Hepatocyte (in vitro differentiated cells): Measurements from ENCODE around the gene CCDC127. TPM values are rescaled to one million over a fixed set of nuclear protein-coding genes. Genes with fewer than 3 reads are reported as not detected.
"Not testable (repeated sequence)": the region's sequence is repeated elsewhere in the genome, so short reads cannot be mapped to it uniquely, and the experiment has no call there.

Experiments used
- DNase-seq: peaks from one replicate; pipeline ENCODE4 v3.0.0-alpha.2; 2016; ENCODE audit warnings: low spot score
- H2AFZ ChIP-seq: fragments of 200-600 bp; sonication (generic); 2 replicates; pipeline ENCODE4 v1.6.0; 2016; ENCODE audit warnings: antibody characterized with exemption, mild to moderate bottlenecking
- H3K27ac ChIP-seq: fragments of 200-600 bp; sonication (generic); 2 replicates; pipeline ENCODE4 v1.5.1; 2016; ENCODE audit warnings: mild to moderate bottlenecking
- H3K27me3 ChIP-seq: fragments of 200-600 bp; sonication (generic); 2 replicates; pipeline ENCODE4 v1.6.1; 2016
- H3K36me3 ChIP-seq: fragments of 200-600 bp; sonication (generic); replicated peaks from 2 replicates; pipeline ENCODE4 v1.5.1; 2016; ENCODE audit warnings: low read depth; ENCODE audit not compliant: insufficient read depth
- H3K4me1 ChIP-seq: fragments of 200-600 bp; sonication (generic); 2 replicates; pipeline ENCODE4 v1.5.1; 2016; ENCODE audit warnings: mild to moderate bottlenecking, moderate library complexity; ENCODE audit not compliant: insufficient read depth
- H3K4me2 ChIP-seq: fragments of 200-600 bp; sonication (generic); 2 replicates; pipeline ENCODE4 v1.6.0; 2016
- H3K4me3 ChIP-seq: fragments of 200-600 bp; sonication (generic); 2 replicates; pipeline ENCODE4 v1.5.1; 2016; ENCODE audit warnings: mild to moderate bottlenecking
- H3K79me2 ChIP-seq: fragments of 200-600 bp; sonication (generic); 2 replicates; pipeline ENCODE4 v1.6.0; 2017; ENCODE audit warnings: mild to moderate bottlenecking
- H3K9me2 ChIP-seq: fragments of 200-600 bp; sonication (generic); replicated peaks from 2 replicates; pipeline ENCODE4 v1.6.0; 2017; ENCODE audit warnings: mild to moderate bottlenecking; ENCODE audit not compliant: insufficient read depth
- H3K9me3 ChIP-seq: fragments of 200-600 bp; sonication (generic); 2 replicates; pipeline ENCODE4 v1.5.1; 2016; ENCODE audit warnings: low read depth, mild to moderate bottlenecking
- H4K20me1 ChIP-seq: fragments of 200-600 bp; sonication (generic); 2 replicates; pipeline ENCODE4 v1.6.0; 2016; ENCODE audit warnings: mild to moderate bottlenecking; ENCODE audit not compliant: insufficient read depth, poor library complexity, severe bottlenecking
- EZH2 ChIP-seq: fragments of 200-600 bp; sonication (generic); IDR thresholded peaks from 2 replicates; pipeline ENCODE4 v1.6.1; 2016; ENCODE audit warnings: antibody characterized with exemption, mild to moderate bottlenecking, borderline replicate concordance
- EZH2phosphoT487 ChIP-seq: fragments of 200-600 bp; sonication (generic); IDR thresholded peaks from one replicate; pipeline ENCODE4 v1.6.1; 2018; ENCODE audit warnings: antibody characterized with exemption, mild to moderate bottlenecking, low read depth, moderate library complexity; ENCODE audit not compliant: unreplicated experiment, severe bottlenecking
- WGBS: methylation state at CpG from one replicate; pipeline ENCODE4 v1.1.6; 2016; ENCODE audit warnings: low lambda C conversion rate; ENCODE audit errors: missing lambda C conversion rate; 5-methylcytosine and 5-hydroxymethylcytosine counted together
- polyA plus RNA-seq: library from polyadenylated mRNA; unstranded; fragments of >200 nt; fragmentation: Nextera tagmentation; extraction: Ambion mirVana; gene quantifications from 2 replicates; pipeline ENCODE4 v1.2.1, GENCODE V29; 2016
- total RNA-seq: library from RNA; depleted of rRNA; stranded (reverse); fragments of >200 nt; gene quantifications from 2 replicates; pipeline ENCODE4 v1.2.3, GENCODE V29; 2014
- TF ChIP-seq, protein P1 (sequence below): fragments of 200-600 bp; sonication (generic); IDR thresholded peaks from 2 replicates; pipeline ENCODE4 v1.5.1; 2016; ENCODE audit warnings: antibody characterized with exemption, mild to moderate bottlenecking; ENCODE audit not compliant: poor library complexity

CCDC127 gene
- total and polyA plus RNA-seq, 2 experiments from 2014 or later, result 4.8 to 13.7 TPM

DNA sequence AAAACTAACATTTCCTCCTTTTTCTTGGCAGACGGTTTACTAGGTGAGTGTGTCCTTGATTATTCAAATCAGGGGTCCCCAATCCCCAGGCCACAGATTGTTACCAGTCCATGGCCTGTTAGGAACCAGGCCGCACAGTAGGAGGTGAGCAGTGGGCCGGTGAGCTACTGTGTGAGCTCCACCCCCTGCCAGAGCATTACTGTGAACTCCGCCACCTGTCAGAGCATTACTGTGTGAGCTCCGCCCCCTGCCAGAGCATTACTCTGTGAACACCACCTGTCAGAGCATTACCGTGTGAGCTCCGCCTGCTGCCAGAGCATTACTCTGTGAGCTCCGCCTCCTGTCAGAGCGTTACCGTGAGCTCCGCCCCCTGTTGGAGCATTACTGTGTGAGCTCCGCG is 39.2 kb upstream of the CCDC127 start:
- H3K9me2 ChIP-seq, result no peaks in the 10 kb centered on the region
- H3K36me3 ChIP-seq, result no peaks in the 10 kb centered on the region
- no peak overlapping the region for H3K4me2 ChIP-seq
- H3K27me3 ChIP-seq, result no peaks in the 10 kb centered on the region
- H3K79me2 ChIP-seq, result no peaks in the 10 kb centered on the region
- H3K9me3 ChIP-seq, result no peaks in the 10 kb centered on the region
- no peak for DNase-seq
- H3K4me1 ChIP-seq, result no peaks in the 10 kb centered on the region
- no peak overlapping the region for H3K4me3 ChIP-seq
- H2AFZ ChIP-seq, result no peak overlapping the region
- H4K20me1 ChIP-seq, result no peaks in the 10 kb centered on the region
- H3K27ac ChIP-seq, result no peak overlapping the region
- TF ChIP-seq EZH2, result no peak
- TF ChIP-seq, protein P1, sequence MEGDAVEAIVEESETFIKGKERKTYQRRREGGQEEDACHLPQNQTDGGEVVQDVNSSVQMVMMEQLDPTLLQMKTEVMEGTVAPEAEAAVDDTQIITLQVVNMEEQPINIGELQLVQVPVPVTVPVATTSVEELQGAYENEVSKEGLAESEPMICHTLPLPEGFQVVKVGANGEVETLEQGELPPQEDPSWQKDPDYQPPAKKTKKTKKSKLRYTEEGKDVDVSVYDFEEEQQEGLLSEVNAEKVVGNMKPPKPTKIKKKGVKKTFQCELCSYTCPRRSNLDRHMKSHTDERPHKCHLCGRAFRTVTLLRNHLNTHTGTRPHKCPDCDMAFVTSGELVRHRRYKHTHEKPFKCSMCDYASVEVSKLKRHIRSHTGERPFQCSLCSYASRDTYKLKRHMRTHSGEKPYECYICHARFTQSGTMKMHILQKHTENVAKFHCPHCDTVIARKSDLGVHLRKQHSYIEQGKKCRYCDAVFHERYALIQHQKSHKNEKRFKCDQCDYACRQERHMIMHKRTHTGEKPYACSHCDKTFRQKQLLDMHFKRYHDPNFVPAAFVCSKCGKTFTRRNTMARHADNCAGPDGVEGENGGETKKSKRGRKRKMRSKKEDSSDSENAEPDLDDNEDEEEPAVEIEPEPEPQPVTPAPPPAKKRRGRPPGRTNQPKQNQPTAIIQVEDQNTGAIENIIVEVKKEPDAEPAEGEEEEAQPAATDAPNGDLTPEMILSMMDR, result no peak
- TF ChIP-seq EZH2phosphoT487, result no peak
- WGBS, result 97% methylated on average over 13 of the region's 13 CpGs

DNA sequence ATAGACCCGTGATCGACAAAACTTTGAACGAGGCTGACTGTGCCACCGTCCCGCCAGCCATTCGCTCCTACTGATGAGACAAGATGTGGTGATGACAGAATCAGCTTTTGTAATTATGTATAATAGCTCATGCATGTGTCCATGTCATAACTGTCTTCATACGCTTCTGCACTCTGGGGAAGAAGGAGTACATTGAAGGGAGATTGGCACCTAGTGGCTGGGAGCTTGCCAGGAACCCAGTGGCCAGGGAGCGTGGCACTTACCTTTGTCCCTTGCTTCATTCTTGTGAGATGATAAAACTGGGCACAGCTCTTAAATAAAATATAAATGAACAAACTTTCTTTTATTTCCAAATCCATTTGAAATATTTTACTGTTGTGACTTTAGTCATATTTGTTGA is 38.4 kb upstream of the CCDC127 start:
- H3K27ac ChIP-seq, H2AFZ ChIP-seq, H3K27me3 ChIP-seq, H3K4me2 ChIP-seq, H3K4me3 ChIP-seq, H3K9me2 ChIP-seq, H3K9me3 ChIP-seq, H4K20me1 ChIP-seq, H3K36me3 ChIP-seq, H3K79me2 ChIP-seq, DNase-seq, H3K4me1 ChIP-seq: not testable (repeated sequence)
- 98% methylated on average over 8 of the region's 8 CpGs for WGBS

DNA sequence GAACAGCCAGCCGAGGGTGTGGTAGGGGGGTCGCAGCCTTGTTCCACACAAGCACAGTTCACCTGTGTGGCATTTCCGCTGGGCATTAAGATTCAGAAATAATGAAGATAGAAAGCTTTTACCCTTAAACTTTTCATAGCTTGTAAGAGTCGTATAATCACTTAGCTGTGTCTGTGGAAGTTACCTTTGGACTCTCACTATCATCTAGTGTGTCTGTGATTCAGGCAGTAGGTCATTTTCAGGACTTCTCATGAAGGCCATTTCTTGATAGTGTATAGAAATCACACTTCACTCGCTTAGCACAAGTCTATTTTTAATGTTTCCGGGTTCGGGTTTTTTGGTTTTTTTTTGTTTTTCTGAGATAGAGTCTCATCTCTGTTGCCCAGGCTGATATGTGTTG is 37.2 kb upstream of the CCDC127 start:
- H3K9me2 ChIP-seq, H3K27me3 ChIP-seq, H3K4me3 ChIP-seq, H3K79me2 ChIP-seq, H4K20me1 ChIP-seq, H3K9me3 ChIP-seq, H2AFZ ChIP-seq, H3K4me1 ChIP-seq, H3K4me2 ChIP-seq, H3K36me3 ChIP-seq, DNase-seq: not testable (repeated sequence)
- H3K27ac ChIP-seq, result peak overlapping the region; percentile 40
- 94% methylated on average over 7 of the region's 7 CpGs for WGBS

DNA sequence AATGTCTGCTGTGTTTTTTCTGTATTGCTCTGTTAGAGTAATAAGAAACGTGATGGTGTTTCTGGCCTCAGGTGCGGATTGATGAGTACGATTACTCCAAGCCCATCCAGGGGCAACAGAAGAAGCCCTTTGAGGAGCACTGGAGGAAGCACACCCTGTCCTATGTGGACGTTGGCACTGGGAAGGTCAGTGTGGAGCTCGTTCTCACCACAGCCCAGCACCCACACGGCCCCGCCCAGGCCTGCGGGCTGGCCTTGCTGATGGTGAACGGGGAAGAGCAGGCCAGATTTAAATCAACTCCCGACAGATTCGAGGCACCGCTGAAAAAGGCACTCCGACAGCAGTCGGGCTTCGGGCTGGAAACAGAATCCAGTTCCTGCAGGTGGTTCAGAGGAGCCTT is 36.4 kb upstream of the CCDC127 start:
- WGBS, result 96% methylated on average over 7 of the region's 15 CpGs
- H2AFZ ChIP-seq, H4K20me1 ChIP-seq, H3K4me2 ChIP-seq, H3K4me1 ChIP-seq, H3K4me3 ChIP-seq, H3K9me3 ChIP-seq, H3K36me3 ChIP-seq, DNase-seq, H3K9me2 ChIP-seq, H3K79me2 ChIP-seq, H3K27me3 ChIP-seq: not testable (repeated sequence)
- H3K27ac ChIP-seq, result peak overlapping the region; percentile 40

DNA sequence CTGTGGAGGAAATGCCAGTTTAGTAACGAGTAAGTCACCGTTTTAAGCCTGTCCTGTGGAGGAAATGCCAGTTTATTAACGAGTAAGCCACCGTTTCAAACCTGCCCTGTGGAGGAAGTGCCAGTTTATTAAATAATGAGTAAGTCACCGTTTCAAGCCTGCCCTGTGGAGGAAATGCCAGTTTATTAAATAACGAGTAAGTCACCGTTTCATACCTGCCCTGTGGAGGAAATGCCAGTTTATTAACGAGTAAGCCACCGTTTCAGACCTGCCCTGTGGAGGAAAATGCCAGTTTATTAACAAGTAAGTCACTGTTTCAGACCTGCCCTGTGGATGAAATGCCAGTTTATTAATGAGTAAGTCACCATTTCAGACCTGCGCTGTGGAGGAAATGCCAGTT is 34.6 kb upstream of the CCDC127 start:
- TF ChIP-seq EZH2 (no peak), EZH2phosphoT487 (no peak)
- H3K79me2 ChIP-seq, result no peaks in the 10 kb centered on the region
- no peaks in the 10 kb centered on the region for H3K9me3 ChIP-seq
- H3K4me1 ChIP-seq, result no peaks in the 10 kb centered on the region
- no peaks in the 10 kb centered on the region for H3K36me3 ChIP-seq
- H3K27ac ChIP-seq, result no peak overlapping the region
- no peak for DNase-seq
- 97% methylated on average over 10 of the region's 10 CpGs for WGBS
- H4K20me1 ChIP-seq, result no peaks in the 10 kb centered on the region
- no peaks in the 10 kb centered on the region for H3K9me2 ChIP-seq
- H3K4me3 ChIP-seq, result no peak overlapping the region
- no peak overlapping the region for H2AFZ ChIP-seq
- H3K27me3 ChIP-seq, result no peaks in the 10 kb centered on the region
- no peak overlapping the region for H3K4me2 ChIP-seq

DNA sequence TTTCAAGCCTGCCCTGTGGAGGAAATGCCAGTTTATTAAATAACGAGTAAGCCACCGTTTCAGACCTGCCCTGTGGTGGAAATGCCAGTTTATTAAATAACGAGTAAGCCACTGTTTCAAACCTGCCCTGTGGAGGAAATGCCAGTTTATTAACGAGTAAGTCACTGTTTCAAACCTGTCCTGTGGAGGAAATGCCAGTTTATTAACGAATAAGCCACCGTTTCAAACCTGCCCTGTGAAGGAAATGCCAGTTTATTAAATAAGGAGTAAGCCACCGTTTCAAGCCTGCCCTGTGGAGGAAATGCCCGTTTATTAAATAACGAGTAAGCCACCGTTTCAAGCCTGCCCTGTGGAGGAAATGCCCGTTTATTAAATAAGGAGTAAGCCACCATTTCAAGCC is 34.0 kb upstream of the CCDC127 start:
- H3K27ac ChIP-seq, H3K4me1 ChIP-seq, H4K20me1 ChIP-seq, H3K4me3 ChIP-seq, H3K9me2 ChIP-seq, H3K27me3 ChIP-seq, DNase-seq, H3K4me2 ChIP-seq, H3K36me3 ChIP-seq, H2AFZ ChIP-seq, H3K79me2 ChIP-seq, H3K9me3 ChIP-seq: not testable (repeated sequence)
- WGBS, result 91% methylated on average over 11 of the region's 11 CpGs

DNA sequence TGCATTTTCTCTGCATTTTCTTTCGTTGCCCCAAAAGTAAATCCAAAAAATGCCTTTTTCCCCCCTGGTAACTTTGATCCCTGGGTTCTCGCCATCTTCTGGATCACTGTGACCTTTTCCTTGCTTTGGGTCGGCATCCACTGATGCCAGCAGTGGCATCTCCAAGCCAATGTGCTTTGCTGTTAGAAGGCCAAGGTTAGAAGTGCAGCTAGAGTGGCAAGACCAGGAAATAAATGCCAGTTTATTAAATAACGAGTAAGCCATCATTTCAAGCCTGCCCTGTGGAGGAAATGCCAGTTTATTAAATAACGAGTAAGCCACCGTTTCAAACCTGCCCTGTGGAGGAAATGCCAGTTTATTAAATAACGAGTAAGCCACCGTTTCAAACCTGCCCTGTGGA is 33.6 kb upstream of the CCDC127 start:
- not testable (repeated sequence) for H3K4me3 ChIP-seq, H3K79me2 ChIP-seq, H3K27me3 ChIP-seq, H3K4me1 ChIP-seq, H3K9me3 ChIP-seq, H3K9me2 ChIP-seq, H2AFZ ChIP-seq, H3K27ac ChIP-seq, H4K20me1 ChIP-seq, H3K36me3 ChIP-seq, DNase-seq, H3K4me2 ChIP-seq
- 93% methylated on average over 8 of the region's 8 CpGs for WGBS

DNA sequence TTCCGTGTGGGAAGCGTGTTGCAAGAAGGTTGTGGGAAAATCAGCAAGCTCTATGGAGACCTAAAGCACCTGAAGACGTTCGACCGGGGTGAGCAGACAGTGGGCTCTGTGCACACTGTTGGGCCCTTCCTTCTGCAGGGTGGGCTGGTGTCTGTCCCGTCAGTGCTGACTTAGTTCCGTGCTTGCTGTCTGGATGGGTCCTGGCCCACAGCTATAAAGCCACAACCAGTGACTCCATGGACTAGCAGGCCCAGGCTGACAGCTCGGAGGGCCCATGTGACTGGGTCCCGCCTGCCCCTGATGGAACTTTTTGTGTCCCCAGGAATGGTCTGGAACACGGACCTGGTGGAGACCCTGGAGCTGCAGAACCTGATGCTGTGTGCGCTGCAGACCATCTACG is 33.1 kb upstream of the CCDC127 start:
- not testable (repeated sequence) for H3K27ac ChIP-seq, H3K9me2 ChIP-seq, H3K36me3 ChIP-seq, H2AFZ ChIP-seq, H3K9me3 ChIP-seq, DNase-seq, H3K27me3 ChIP-seq, H4K20me1 ChIP-seq, H3K4me3 ChIP-seq, H3K4me2 ChIP-seq, H3K79me2 ChIP-seq, H3K4me1 ChIP-seq
- WGBS, result 93% methylated on average over 9 of the region's 12 CpGs
